ENCODE measurements around the gene LGMN.
"Not testable (repeated sequence)": the region's sequence is repeated elsewhere in the genome, so short reads cannot be mapped to it uniquely, and the experiment has no call there.

Gene LGMN

GRCh38 chr14:92759679-92760523, 11.5 kb upstream of the LGMN start:
- no peak for DNase-seq

- DNase-seq, result peak; percentile 89
Observed at GRCh38 chr14:92759300-92759678, 10.9 kb upstream of the LGMN start.

- DNase-seq, result no peak
Observed at GRCh38 chr14:92756446-92756845, 8.0 kb upstream of the LGMN start.

GRCh38 chr14:92755495-92755894, 7.1 kb upstream of the LGMN start:
- no peak for DNase-seq

GRCh38 chr14:92754966-92755365, 6.5 kb upstream of the LGMN start:
- DNase-seq, result no peak

- no peak for DNase-seq
Observed at GRCh38 chr14:92753250-92753649, 4.8 kb upstream of the LGMN start.

- DNase-seq, result no peak
Observed at GRCh38 chr14:92751819-92752218, 3.4 kb upstream of the LGMN start.

GRCh38 chr14:92750994-92751400, 2.6 kb upstream of the LGMN start:
- DNase-seq, result no peak

- DNase-seq, result not testable (repeated sequence)
Observed at GRCh38 chr14:92750222-92750728, 1.8 kb upstream of the LGMN start.

- no peak for DNase-seq
Observed at GRCh38 chr14:92747701-92748258, 647 bp downstream of the LGMN start.

- DNase-seq, result no peak
Observed at GRCh38 chr14:92744198-92744597, 4.2 kb downstream of the LGMN start.

- DNase-seq, result no peak
Observed at GRCh38 chr14:92740440-92740839, 8.0 kb downstream of the LGMN start.

- no peak for DNase-seq
Observed at GRCh38 chr14:92737619-92738188, 10.7 kb downstream of the LGMN start.

GRCh38 chr14:92737206-92737605, 11.2 kb downstream of the LGMN start:
- DNase-seq, result no peak

GRCh38 chr14:92735344-92735743, 13.1 kb downstream of the LGMN start:
- no peak for DNase-seq

- no peak for DNase-seq
Observed at GRCh38 chr14:92734618-92735017, 13.8 kb downstream of the LGMN start.

GRCh38 chr14:92733007-92733406, 15.4 kb downstream of the LGMN start:
- no peak for DNase-seq

GRCh38 chr14:92731622-92732115, 16.8 kb downstream of the LGMN start:
- no peak for DNase-seq

GRCh38 chr14:92729634-92730358, 18.6 kb downstream of the LGMN start:
- no peak for DNase-seq

GRCh38 chr14:92728759-92729364, 19.6 kb downstream of the LGMN start:
- DNase-seq, result peak; percentile 80

GRCh38 chr14:92726933-92727262, 21.5 kb downstream of the LGMN start:
- DNase-seq, result no peak

- DNase-seq, result no peak
Observed at GRCh38 chr14:92726135-92726932, 22.1 kb downstream of the LGMN start.

All from NCI-H2171 treated with DMSO at 0.1 percent for 48 hours (cell line).